IMR-90 (cell line): ENCODE data around the gene REPS1.

ENCODE experiments used
- CEBPB ChIP-seq: IDR thresholded peaks from 2 replicates; pipeline ENCODE4 v1.6.1; 2012; ENCODE audit warnings: low read depth, low read length, improper control_type of control experiment
- MAZ ChIP-seq: IDR thresholded peaks from 2 replicates; pipeline ENCODE4 v1.6.1; 2012; ENCODE audit warnings: low read depth, mild to moderate bottlenecking, low read length, improper control_type of control experiment, moderate library complexity, borderline replicate concordance
- SMC3 ChIP-seq: fragments of 150-350 bp; IDR thresholded peaks from 2 replicates; pipeline ENCODE4 v1.6.1; 2016; ENCODE audit warnings: low read depth, mild to moderate bottlenecking, antibody characterized with exemption, low read length, moderate library complexity
- TF ChIP-seq, protein P1 (sequence below): conservative IDR thresholded peaks from 2 replicates; pipeline ENCODE4 v1.5.1; 2012; ENCODE audit warnings: mild to moderate bottlenecking, low read depth, low read length, improper control_type of control experiment

DNA sequence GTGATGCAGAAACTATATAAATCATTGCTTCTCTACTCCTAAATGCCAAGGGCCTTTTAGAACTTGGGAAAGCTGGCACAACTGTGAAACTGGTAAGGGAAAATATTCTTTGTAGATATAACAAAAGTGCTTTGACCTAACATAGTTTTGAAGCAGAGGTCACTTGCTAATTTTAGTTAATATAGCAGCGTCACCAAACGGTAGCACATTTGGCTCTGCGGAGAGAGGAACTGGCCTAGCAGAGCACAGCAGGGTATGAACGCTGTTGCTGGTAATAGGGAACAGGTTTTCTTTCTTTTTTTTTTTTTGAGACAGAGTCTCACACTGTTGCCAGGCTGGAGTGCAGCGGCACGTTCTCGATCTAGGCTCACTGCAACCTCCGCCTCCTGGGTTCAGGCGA lies 124.7 kb downstream of the REPS1 start:
- no peak for TF ChIP-seq CEBPB
- no peak for TF ChIP-seq SMC3
- TF ChIP-seq, protein P1, sequence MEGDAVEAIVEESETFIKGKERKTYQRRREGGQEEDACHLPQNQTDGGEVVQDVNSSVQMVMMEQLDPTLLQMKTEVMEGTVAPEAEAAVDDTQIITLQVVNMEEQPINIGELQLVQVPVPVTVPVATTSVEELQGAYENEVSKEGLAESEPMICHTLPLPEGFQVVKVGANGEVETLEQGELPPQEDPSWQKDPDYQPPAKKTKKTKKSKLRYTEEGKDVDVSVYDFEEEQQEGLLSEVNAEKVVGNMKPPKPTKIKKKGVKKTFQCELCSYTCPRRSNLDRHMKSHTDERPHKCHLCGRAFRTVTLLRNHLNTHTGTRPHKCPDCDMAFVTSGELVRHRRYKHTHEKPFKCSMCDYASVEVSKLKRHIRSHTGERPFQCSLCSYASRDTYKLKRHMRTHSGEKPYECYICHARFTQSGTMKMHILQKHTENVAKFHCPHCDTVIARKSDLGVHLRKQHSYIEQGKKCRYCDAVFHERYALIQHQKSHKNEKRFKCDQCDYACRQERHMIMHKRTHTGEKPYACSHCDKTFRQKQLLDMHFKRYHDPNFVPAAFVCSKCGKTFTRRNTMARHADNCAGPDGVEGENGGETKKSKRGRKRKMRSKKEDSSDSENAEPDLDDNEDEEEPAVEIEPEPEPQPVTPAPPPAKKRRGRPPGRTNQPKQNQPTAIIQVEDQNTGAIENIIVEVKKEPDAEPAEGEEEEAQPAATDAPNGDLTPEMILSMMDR, result no peak
- TF ChIP-seq MAZ, result no peak
